Measurements from ENCODE around the gene TNFAIP8.
A peak's percentile ranks its signal among the peaks of the same experiment; 100 is the strongest.

Gene TNFAIP8

GRCh38 chr5:119385136-119385535 lies 29.3 kb downstream of the TNFAIP8 start:
- H3K9me3 ChIP-seq = no peaks in the 10 kb centered on the region
- H3K4me1 ChIP-seq = peaks cover 4 to 88% (median 30%) of the 10 kb centered on the region in 4 donors
- no peak for DNase-seq
- intact Hi-C loops (cut with DNase I; ENCODE audit: low total_unique reads) = no loop called here
- no peaks in the 10 kb centered on the region for H3K36me3 ChIP-seq
- no peak for TF ChIP-seq CTCF (IDR thresholded peaks at IDR 0.05)
- H3K27ac ChIP-seq = peak overlapping the region; percentile 73 to 81
- H3K27me3 ChIP-seq = no peaks in the 10 kb centered on the region
- no peak overlapping the region for H3K4me3 ChIP-seq

DNA sequence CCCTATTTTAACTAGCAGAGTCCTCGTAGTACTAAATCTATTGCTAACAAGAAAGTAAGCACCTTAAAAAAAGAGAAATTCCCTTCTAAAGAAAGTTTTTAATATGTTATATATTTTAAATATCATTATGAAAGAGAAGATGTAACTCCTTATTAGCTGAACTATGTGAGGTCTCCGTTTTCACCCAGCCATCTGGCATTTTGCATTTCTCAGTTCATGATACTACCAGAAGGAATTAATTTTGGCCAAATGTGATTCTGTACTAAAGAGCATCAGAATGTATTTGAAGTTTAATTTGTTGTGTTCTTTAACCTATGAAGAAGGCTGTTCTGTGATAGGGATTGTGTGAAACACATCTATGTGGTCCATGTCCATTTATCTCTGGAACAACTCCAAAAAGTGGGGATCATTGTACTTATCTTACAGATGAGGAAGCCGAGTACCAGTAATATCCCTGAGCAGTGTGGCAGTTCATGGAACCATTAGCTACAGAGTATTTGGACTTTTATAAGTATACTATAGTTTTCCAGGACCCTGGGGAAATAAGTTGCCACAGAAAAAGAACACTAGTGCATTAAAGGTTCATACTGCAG lies 29.8 kb downstream of the TNFAIP8 start:
- intact Hi-C loops (cut with DNase I; ENCODE audit: low total_unique reads) = no loop called here
- no peak for DNase-seq
- no peaks in the 10 kb centered on the region for H3K36me3 ChIP-seq
- peak overlapping the region; percentile 73 to 81 for H3K27ac ChIP-seq
- TF ChIP-seq CTCF (IDR thresholded peaks at IDR 0.05) = no peak
- peaks cover 4 to 88% (median 30%) of the 10 kb centered on the region in 4 donors for H3K4me1 ChIP-seq
- H3K4me3 ChIP-seq = no peak overlapping the region
- no peaks in the 10 kb centered on the region for H3K27me3 ChIP-seq
- no peaks in the 10 kb centered on the region for H3K9me3 ChIP-seq

- H3K9me3 ChIP-seq = no peaks in the 10 kb centered on the region
- H3K4me3 ChIP-seq = peak overlapping the region in 1 of 2 donors; percentile 8
- peaks cover 4 to 87% (median 30%) of the 10 kb centered on the region in 4 donors for H3K4me1 ChIP-seq
- peak; percentile 52 to 72 for DNase-seq
- no peak for TF ChIP-seq CTCF (IDR thresholded peaks at IDR 0.05)
- no peaks in the 10 kb centered on the region for H3K27me3 ChIP-seq
- H3K36me3 ChIP-seq = no peaks in the 10 kb centered on the region
- intact Hi-C loops (cut with DNase I; ENCODE audit: low total_unique reads) = no loop called here
- H3K27ac ChIP-seq = peak overlapping the region; percentile 73 to 81
These were observed 31.0 kb downstream of the TNFAIP8 start for GRCh38 chr5:119386596-119387344.

- DNase-seq = no peak
- H3K9me3 ChIP-seq = no peaks in the 10 kb centered on the region
- intact Hi-C loops (cut with DNase I; ENCODE audit: low total_unique reads) = no loop called here
- H3K27me3 ChIP-seq = no peaks in the 10 kb centered on the region
- no peak overlapping the region for H3K4me3 ChIP-seq
- peak overlapping the region; percentile 73 to 81 for H3K27ac ChIP-seq
- no peak for TF ChIP-seq CTCF (IDR thresholded peaks at IDR 0.05)
- no peaks in the 10 kb centered on the region for H3K36me3 ChIP-seq
- peaks cover 4 to 88% (median 31%) of the 10 kb centered on the region in 4 donors for H3K4me1 ChIP-seq
These were observed 32.3 kb downstream of the TNFAIP8 start for GRCh38 chr5:119387945-119388618.

GRCh38 chr5:119388619-119389190 lies 32.9 kb downstream of the TNFAIP8 start:
- peaks cover 4 to 88% (median 31%) of the 10 kb centered on the region in 4 donors for H3K4me1 ChIP-seq
- H3K36me3 ChIP-seq = no peaks in the 10 kb centered on the region
- no peaks in the 10 kb centered on the region for H3K27me3 ChIP-seq
- intact Hi-C loops (cut with DNase I; ENCODE audit: low total_unique reads) = no loop called here
- peak overlapping the region; percentile 73 to 81 for H3K27ac ChIP-seq
- TF ChIP-seq CTCF (IDR thresholded peaks at IDR 0.05) = no peak
- DNase-seq = no peak
- no peaks in the 10 kb centered on the region for H3K9me3 ChIP-seq
- no peak overlapping the region for H3K4me3 ChIP-seq
